ENCODE measurements around the gene MZB1.
"Not testable (repeated sequence)": the region's sequence is repeated elsewhere in the genome, so short reads cannot be mapped to it uniquely, and the experiment has no call there.

The MZB1 gene

DNA sequence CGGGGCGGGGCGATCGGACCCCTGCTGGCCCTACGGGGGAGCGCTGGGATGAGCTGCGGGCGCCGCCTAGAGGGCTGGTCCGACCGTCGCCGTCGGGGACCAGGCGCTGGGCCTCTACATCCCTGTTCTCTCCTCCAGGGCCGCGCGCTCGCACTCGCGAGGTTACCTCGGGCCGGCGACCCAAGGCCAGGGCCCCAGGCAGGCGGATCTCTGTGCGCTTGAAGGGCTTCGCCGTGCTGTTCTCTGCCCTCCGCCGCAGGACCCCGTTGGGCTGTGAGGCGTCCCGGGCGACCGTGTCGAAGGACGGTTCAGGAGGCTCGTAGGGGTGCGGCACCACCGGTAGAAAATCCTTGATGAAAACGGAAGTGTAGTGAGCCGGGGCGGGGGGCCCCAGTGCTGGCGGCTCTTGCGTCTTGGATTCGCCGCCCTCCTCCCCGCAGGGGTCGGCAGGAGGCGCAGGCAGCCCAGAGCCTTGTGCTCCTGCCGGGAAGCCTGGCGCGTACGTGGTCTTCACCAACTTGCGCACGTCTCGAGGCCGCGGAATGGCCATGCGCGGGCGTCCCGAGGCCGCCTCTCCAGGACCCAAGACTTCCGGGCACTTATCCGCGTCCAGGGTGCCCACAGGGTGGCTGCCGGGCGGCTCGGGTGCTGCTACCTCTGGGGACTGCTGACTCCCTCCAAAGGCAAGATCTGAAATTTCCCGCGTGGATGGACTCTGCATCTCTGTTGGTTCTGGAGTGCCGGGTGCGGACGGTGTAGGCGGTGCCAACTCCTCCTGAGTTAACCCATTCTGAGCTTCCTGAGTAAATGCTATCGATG lies 3.2 kb upstream of the MZB1 start:
- DNase-seq (ENCODE audit: low spot score) (no peak), FAIRE-seq (no peak)

- FAIRE-seq: no peak
- no peak for DNase-seq (ENCODE audit: low spot score)
Observed at GRCh38 chr5:139392324-139392677, 2.6 kb upstream of the MZB1 start.

DNA sequence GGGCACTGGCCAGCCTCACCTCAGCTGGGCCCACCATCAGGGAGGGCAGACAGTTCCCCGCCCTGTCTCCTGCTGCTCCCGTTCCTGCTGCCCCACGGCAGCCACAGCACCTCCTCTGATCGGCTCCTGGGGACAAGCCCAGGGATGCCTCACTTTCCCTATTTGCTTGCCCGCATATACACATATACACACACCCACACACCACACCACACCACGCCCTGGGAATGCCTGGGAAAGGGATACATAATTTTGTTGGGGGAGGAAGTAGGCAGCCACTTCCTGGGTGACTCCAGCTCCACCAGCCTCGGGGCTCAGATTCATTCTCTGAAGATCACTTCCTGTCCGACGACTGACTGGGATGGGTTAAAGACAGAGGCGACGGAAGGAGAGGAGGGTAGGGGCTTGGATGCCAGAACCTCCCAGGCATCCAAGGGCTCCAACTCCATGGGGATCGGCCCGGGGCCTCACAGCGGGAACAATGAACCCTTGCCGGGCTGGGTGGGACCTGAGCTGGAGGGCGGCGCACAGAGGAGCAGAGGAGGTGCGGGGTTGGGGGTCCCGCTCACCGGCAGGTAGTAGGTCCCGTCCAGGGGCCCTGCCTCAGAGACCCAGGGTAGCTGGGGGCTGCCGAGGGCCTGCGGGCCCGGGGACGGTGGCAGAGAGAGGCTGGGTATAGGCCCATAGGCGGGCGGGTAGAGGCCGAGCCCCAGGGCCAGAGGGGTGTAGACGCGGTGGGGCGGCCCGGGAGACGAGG lies 2.0 kb upstream of the MZB1 start:
- no peak for FAIRE-seq
- no peak for DNase-seq (ENCODE audit: low spot score)

- FAIRE-seq (no peak), DNase-seq (ENCODE audit: low spot score) (no peak)
Observed at GRCh38 chr5:139390639-139391569, 1.2 kb upstream of the MZB1 start.

DNA sequence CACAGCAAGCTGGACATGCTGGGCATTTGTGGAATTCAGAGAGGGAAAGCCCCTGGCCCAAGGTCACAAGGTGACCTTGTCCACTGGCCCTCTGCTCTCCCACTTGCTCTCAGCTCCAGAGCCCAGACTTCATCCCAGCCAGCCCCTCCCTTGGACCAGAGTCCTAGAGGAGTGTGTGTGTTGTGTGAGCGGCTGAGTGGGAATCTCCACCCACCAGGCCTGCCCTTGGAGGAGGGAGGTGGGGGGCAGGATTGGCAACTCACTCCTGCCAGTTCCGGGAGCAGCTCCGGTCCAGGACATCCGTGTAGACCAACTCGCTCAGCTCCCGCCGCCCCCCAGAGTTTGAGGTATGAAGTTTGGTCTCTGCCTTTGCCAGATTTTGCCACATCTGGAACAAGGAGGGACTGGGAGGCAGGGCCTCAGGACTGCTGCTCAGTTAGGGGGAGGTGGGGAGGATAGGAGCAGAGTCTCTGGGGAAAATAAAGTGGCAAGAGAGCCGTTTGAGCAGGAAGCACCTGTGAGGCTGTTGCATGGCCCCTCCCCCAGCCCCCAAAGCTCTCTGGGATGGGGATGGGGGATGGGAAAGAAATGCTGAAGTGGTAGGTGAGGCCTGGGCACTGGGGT lies 1.4 kb downstream of the MZB1 start:
- FAIRE-seq (no peak), DNase-seq (ENCODE audit: low spot score) (no peak)

GRCh38 chr5:139387611-139388197 lies 2.0 kb downstream of the MZB1 start:
- no peak for DNase-seq (ENCODE audit: low spot score)
- FAIRE-seq: no peak

DNA sequence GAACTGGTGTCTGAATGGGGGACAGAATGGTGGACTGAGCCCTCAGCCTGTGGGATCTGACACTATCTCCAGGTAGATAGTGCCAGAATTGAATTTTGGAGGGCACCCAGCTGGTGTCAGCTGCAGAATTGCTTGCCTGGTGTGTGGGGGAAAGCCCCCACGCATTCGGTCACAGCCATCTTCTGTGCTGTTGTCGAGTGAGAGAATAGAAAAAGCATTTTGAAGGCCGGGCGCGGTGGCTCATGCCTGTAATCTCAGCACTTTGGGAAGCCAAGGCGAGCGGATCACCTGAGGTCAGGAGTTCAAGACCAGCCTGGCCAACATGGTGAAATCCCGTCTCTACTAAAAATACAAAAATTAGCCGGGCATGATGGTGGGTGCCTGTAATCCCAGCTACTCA lies 2.8 kb downstream of the MZB1 start:
- not testable (repeated sequence) for DNase-seq (ENCODE audit: low spot score); FAIRE-seq

DNA sequence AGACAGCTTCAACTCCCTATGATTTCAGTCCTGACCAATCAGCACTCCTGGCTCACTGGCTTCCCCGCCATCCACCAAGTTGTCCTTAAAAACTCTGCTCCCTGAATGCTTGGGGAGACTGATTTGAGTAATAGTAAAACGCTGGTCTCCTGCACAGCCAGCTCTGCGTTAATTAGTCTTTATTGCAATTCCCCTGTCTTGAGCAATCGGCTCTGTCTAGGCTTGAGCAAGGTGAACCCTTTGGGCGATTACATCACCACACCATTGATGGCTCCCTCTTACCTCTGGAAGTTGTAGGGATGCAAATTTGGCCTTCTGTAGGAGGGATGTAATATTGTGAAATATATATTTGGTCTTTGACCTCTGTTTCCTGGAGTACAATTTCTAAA lies 3.7 kb downstream of the MZB1 start:
- no peak for FAIRE-seq
- DNase-seq (ENCODE audit: low spot score): no peak

- DNase-seq (ENCODE audit: low spot score) (no peak), FAIRE-seq (no peak)
Observed at GRCh38 chr5:139385061-139386049, 4.4 kb downstream of the MZB1 start.

- no peak for DNase-seq (ENCODE audit: low spot score)
- FAIRE-seq: no peak
Observed at GRCh38 chr5:139384591-139385051, 5.1 kb downstream of the MZB1 start.

DNA sequence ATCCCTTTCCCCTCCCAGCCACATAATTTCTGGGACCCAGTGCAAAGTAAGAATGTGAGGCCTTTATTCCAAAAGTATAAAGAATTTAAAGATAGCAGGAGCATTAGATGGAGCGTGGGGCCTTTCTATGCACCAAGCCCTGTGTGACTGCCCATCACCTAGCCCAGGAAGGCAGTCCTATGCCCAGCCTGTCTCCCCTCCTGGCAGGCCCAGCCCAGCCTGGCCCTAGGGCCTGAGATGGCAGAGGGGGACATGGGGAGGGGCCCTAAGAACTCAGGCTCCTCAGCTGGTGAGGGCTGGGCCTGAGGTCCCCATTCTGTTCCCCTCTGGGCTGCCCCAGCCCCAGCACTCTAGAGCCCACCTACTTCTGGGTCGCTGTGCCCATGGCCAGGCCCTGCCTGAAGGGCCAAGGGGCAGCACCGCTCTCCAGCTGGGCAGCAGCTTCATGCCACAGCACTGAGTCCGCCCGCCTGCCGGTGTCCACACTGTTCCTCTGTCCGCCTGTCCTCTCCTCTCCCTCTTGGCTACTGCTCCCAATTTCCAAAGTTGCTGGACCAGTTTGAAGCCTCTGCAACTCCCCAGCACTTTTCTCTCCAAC lies 5.6 kb downstream of the MZB1 start:
- DNase-seq (ENCODE audit: low spot score): no peak
- no peak for FAIRE-seq

GRCh38 chr5:139383275-139383992 lies 6.3 kb downstream of the MZB1 start, which contains the start of gene SLC23A1:
Gene SLC23A1 (minus strand): TSS chr5:139383297. CDS start chr5:139383253, 44 bp downstream.
- FAIRE-seq (peak; percentile 58), DNase-seq (ENCODE audit: low spot score) (peak; percentile 23)

DNA sequence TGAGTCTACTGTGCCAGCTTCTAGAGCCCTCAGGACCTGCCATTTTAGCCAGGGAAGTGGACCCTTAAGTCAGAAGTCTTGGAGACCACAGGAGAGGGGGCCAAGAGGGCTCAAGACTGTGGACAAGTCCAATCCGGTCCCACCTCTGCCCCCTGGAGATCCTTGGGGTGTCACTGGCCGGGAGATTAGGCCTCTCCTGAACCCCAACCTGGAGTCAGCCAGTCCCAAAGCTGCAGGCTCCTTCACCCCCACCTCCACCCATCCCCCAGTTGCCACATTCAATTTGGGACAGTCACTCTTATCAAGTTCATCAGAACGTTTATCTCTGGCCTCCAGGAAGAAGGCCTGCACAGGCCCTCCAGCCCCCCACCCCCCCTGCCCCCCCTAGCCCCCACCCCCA lies 6.9 kb downstream of the MZB1 start:
- no peak for FAIRE-seq
- DNase-seq (ENCODE audit: low spot score): no peak

GRCh38 chr5:139381837-139382761 lies 7.6 kb downstream of the MZB1 start:
- DNase-seq (ENCODE audit: low spot score) (no peak), FAIRE-seq (no peak)

- FAIRE-seq (no peak), DNase-seq (ENCODE audit: low spot score) (no peak)
Observed at GRCh38 chr5:139379626-139380449, 9.9 kb downstream of the MZB1 start.

- no peak for FAIRE-seq
- DNase-seq (ENCODE audit: low spot score): no peak
Observed at GRCh38 chr5:139378941-139379361, 10.8 kb downstream of the MZB1 start.

Measured in RCC 7860 (cell line).